ENCODE measurements around the gene SERTM1. TPM values are rescaled to one million over a fixed set of nuclear protein-coding genes. Genes with fewer than 3 reads are reported as not detected.

Gene SERTM1
- total and polyA plus RNA-seq, 2 of the 8 experiments (the other 6 are each of a cell fraction or from before 2014, with no cell fraction given) = 0.48 to 1.6 TPM

DNA sequence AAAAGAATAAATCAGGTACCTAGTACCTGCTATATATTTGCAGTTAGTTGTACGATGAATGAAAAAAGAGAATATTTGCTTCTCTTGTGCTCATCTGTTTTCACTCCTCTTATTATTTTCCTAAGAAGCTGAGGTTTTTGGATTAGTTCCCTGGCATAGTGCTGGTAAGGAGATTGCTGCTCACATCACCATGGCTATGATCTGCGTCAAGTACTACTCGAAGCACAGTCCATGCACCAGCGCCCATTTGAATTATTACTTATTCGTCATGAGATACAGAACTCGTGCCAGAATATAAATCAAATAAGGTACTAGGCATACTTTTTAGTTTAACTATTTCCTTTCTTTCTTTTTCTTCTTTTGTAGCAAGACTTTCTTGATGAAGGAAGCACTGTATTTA lies 7.1 kb downstream of the SERTM1 start:
- CTCF ChIA-PET (ENCODE audit: partially characterized antibody) = interaction anchor here (1.0 kb wide), 1 partner anchor 227 kb away, joined by 3 read pairs; no protein-coding TSS in a partner anchor

More for the DNA sequence above, 7.1 kb downstream of the SERTM1 start:
- Histone ChIP-seq H3K18ac (ENCODE audit: extremely low read depth, low read length) (no peak overlapping the region), H4K20me1 (replicated peaks in 1 of 2; ENCODE audit: control insufficient read depth in 1 of 2, insufficient read depth in 2 of 2, low read length in 2 of 2) (no peaks in the 10 kb centered on the region), H2BK15ac (ENCODE audit: low read length) (no peak overlapping the region), H4K5ac (ENCODE audit: insufficient read length, low read depth, low read length) (no peak overlapping the region), H3K23me2 (ENCODE audit: low read depth, low read length) (no peaks in the 10 kb centered on the region), H3K27ac (ENCODE audit: low read depth, low read length) (no peak overlapping the region), H4K8ac (ENCODE audit: extremely low read depth, insufficient read depth, low read length) (no peak overlapping the region), H4K91ac (replicated peaks; ENCODE audit: insufficient read length, low read length) (no peak overlapping the region), H3K14ac (ENCODE audit: insufficient read length) (no peak overlapping the region), H3K56ac (replicated peaks; ENCODE audit: insufficient read length, low read depth, low read length) (no peak overlapping the region), H3K79me2 (ENCODE audit: control insufficient read depth in 1 of 2, insufficient read depth in 2 of 2, low read length in 2 of 2) (no peaks in the 10 kb centered on the region), H3K4me2 (ENCODE audit: insufficient read depth in 1 of 2, low read depth in 2 of 2, low read length in 2 of 2) (no peak overlapping the region), H3K4me1 (replicated peaks in 1 of 4; ENCODE audit: control insufficient read depth in 3 of 4, insufficient read depth in 4 of 4, low read length in 3 of 4) (no peaks in the 10 kb centered on the region), H2BK12ac (ENCODE audit: low read depth, low read length) (no peak overlapping the region; the same call in 1 of the 2 replicates), H3K9ac (replicated peaks in 1 of 4; ENCODE audit: extremely low read depth in 1 of 4, low read depth in 3 of 4, low read length in 3 of 4) (no peak overlapping the region), H3K27me3 (replicated peaks in 1 of 4; ENCODE audit: control insufficient read depth in 3 of 4, extremely low read depth in 1 of 4, insufficient read depth in 3 of 4, low read length in 3 of 4) (peaks cover 0 to 4% (median 1%) of the 10 kb centered on the region in 4 experiments; a peak in 5 of 7 replicates), H2BK120ac (replicated peaks; ENCODE audit: low read depth, low read length) (no peak overlapping the region), H3K4me3 (ENCODE audit: extremely low read depth in 1 of 4, insufficient read depth in 2 of 4, low read depth in 3 of 4, low read length in 4 of 4) (no peak overlapping the region), H2BK5ac (ENCODE audit: low read depth, low read length) (no peak overlapping the region), H3K79me1 (ENCODE audit: low read depth, low read length) (no peaks in the 10 kb centered on the region), H3K9me3 (ENCODE audit: insufficient read depth in 2 of 2, low read depth in 1 of 2, low read length in 1 of 2) (no peaks in the 10 kb centered on the region), H2AFZ (ENCODE audit: low read length) (no peak overlapping the region), H2AK5ac (ENCODE audit: low read depth, low read length) (no peak overlapping the region), H3K4ac (replicated peaks; ENCODE audit: insufficient read length, low read depth, low read length) (no peak overlapping the region), H3K23ac (ENCODE audit: insufficient read length) (no peak overlapping the region), H2BK20ac (ENCODE audit: low read length) (no peak overlapping the region), H3K36me3 (ENCODE audit: control insufficient read depth in 2 of 4, insufficient read depth in 4 of 4, low read length in 3 of 4) (no peaks in the 10 kb centered on the region)
- FAIRE-seq (no peak), DNase-seq (ENCODE audit: low read depth in 1 of 2, low spot score in 2 of 2) (no peak)
- 87% methylated on average over 6 of the region's 6 CpGs; no CpG with 5 or more reads in 1 of the 2 experiments for WGBS, 2 experiments (ENCODE audit: extremely low coverage in 1 of 2, insufficient coverage in 1 of 2, insufficient read length in 1 of 2, insufficient replicate concordance in 2 of 2, low coverage in 1 of 2, low lambda C conversion rate in 2 of 2, missing lambda C conversion rate in 1 of 2)
- POLR2A ChIA-PET (ENCODE audit: partially characterized antibody) = no interaction called here
- no peak for TF ChIP-seq CHD1 (IDR thresholded peaks at IDR 0.05; ENCODE audit: low read depth, low read length)
- TF ChIP-seq TAF7 (optimal IDR thresholded peaks at IDR 0.05; ENCODE audit: borderline replicate concordance, low read depth, low read length) = no peak
- TF ChIP-seq, protein P1, sequence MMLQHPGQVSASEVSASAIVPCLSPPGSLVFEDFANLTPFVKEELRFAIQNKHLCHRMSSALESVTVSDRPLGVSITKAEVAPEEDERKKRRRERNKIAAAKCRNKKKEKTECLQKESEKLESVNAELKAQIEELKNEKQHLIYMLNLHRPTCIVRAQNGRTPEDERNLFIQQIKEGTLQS (IDR thresholded peaks at IDR 0.05; ENCODE audit: insufficient read depth, low read depth, low read length) = no peak
- no peak for TF ChIP-seq NANOG (IDR thresholded peaks at IDR 0.05; ENCODE audit: insufficient read depth, low read depth, low read length, poor library complexity, severe bottlenecking)
- TF ChIP-seq KDM4A (IDR thresholded peaks at IDR 0.05; ENCODE audit: low read depth, low read length, severe bottlenecking) = no peak
- no peak for TF ChIP-seq RNF2 (IDR thresholded peaks at IDR 0.05; ENCODE audit: borderline replicate concordance, low read depth, low read length, missing control alignments, poor library complexity, severe bottlenecking)
- TF ChIP-seq MAFK (IDR thresholded peaks at IDR 0.05; ENCODE audit: low read depth, low read length) = no peak
- no peak for TF ChIP-seq BACH1 (IDR thresholded peaks at IDR 0.05; ENCODE audit: low read length)
- TF ChIP-seq, protein P2, sequence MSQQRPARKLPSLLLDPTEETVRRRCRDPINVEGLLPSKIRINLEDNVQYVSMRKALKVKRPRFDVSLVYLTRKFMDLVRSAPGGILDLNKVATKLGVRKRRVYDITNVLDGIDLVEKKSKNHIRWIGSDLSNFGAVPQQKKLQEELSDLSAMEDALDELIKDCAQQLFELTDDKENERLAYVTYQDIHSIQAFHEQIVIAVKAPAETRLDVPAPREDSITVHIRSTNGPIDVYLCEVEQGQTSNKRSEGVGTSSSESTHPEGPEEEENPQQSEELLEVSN (IDR thresholded peaks at IDR 0.05) = no peak
- TF ChIP-seq HDAC6 (IDR thresholded peaks at IDR 0.05; ENCODE audit: low read depth, low read length) = no peak
- TF ChIP-seq, protein P3, sequence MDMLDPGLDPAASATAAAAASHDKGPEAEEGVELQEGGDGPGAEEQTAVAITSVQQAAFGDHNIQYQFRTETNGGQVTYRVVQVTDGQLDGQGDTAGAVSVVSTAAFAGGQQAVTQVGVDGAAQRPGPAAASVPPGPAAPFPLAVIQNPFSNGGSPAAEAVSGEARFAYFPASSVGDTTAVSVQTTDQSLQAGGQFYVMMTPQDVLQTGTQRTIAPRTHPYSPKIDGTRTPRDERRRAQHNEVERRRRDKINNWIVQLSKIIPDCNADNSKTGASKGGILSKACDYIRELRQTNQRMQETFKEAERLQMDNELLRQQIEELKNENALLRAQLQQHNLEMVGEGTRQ (IDR thresholded peaks at IDR 0.05; ENCODE audit: low read length) = no peak
